Measurements from ENCODE around the gene CBS.

GRCh38 chr21:43012596-43012995, 63.0 kb downstream of the CBS start:
- TF ChIP-seq CTCF (IDR thresholded peaks at IDR 0.05) (no peak), POLR2A (IDR thresholded peaks at IDR 0.05) (no peak)

Data from heart left ventricle (tissue), 13 donors.